GM12872 (cell line): ENCODE results near the gene FAM221B.

ENCODE experiments used
- TF ChIP-seq, protein P1 (sequence below): IDR thresholded peaks from 3 replicates; pipeline ENCODE4 v1.5.1; 2011; ENCODE audit warnings: low read depth, mild to moderate bottlenecking, low read length, moderate library complexity; ENCODE audit not compliant: insufficient read depth

FAM221B gene

DNA sequence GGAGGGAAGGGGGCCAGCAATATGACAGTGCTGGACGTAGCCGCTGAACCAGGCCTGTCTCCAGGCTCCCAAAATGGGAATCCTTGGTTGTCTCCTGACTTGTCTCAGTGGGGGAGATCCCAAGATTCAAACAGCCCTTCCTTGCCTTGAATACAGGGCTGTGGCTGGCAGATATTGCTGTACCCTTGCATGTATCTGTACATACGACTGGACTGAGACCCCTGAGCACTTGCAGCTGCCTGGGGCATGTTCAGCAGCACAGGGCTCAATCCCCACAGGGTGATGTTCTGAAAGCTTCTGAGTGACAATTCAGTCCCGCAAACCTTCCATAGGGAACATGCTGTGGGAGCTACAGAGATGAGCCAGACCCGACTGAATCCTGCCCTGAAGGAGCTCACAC lies 28.4 kb upstream of the FAM221B start:
- TF ChIP-seq, protein P1, sequence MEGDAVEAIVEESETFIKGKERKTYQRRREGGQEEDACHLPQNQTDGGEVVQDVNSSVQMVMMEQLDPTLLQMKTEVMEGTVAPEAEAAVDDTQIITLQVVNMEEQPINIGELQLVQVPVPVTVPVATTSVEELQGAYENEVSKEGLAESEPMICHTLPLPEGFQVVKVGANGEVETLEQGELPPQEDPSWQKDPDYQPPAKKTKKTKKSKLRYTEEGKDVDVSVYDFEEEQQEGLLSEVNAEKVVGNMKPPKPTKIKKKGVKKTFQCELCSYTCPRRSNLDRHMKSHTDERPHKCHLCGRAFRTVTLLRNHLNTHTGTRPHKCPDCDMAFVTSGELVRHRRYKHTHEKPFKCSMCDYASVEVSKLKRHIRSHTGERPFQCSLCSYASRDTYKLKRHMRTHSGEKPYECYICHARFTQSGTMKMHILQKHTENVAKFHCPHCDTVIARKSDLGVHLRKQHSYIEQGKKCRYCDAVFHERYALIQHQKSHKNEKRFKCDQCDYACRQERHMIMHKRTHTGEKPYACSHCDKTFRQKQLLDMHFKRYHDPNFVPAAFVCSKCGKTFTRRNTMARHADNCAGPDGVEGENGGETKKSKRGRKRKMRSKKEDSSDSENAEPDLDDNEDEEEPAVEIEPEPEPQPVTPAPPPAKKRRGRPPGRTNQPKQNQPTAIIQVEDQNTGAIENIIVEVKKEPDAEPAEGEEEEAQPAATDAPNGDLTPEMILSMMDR, result no peak

DNA sequence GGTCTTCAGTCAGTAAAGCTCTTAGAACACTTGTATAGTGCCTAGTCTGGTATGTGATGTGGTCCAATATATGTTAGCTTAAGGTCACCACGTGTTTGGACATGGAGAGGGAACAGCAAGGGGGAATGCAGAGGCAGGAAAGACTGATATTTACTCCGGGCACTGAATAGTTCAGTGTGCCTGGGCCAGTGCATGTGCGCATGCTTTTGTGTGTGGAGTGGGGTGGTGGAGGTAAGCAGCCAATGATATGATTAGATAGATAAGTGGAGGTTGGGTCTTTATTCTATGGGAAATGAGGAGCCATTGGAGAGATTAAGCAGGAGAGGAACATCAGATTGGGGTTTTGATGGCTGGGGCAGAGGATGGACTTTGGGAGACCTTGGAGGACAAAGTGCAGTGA lies 27.7 kb upstream of the FAM221B start:
- TF ChIP-seq, protein P1, result no peak

DNA sequence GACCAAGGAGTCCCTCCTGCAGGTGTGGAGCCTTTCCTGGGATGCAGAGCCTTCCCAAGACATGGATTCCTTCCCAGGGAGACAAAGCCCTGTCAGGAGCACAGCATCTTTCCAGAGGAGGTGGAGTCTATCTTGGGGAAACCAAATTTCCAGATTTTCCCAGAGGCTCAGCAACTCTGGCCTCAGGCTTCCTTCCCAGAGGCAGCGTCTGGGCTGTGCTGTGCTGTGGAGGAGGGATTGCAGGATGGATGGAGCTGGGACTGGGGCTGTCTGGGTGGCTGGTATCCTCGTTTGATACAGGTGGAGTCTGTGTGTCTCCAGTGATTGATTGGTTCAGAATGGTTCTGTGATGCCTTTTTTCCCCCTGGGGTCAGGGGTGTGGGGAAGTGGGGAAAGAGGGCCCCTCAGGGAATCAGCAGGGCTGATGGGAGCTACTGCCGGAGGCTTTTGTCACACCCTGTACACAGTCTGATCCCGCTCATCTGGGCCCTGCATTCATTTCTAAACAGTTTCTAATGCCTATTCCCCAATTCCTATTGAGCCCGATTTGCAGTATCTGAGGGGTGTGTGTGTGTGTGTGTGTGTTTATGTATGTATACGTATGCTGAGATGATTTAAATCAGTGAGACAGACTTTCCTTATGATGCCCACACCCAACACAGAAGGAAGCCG lies 25.7 kb upstream of the FAM221B start:
- TF ChIP-seq, protein P1, result no peak

DNA sequence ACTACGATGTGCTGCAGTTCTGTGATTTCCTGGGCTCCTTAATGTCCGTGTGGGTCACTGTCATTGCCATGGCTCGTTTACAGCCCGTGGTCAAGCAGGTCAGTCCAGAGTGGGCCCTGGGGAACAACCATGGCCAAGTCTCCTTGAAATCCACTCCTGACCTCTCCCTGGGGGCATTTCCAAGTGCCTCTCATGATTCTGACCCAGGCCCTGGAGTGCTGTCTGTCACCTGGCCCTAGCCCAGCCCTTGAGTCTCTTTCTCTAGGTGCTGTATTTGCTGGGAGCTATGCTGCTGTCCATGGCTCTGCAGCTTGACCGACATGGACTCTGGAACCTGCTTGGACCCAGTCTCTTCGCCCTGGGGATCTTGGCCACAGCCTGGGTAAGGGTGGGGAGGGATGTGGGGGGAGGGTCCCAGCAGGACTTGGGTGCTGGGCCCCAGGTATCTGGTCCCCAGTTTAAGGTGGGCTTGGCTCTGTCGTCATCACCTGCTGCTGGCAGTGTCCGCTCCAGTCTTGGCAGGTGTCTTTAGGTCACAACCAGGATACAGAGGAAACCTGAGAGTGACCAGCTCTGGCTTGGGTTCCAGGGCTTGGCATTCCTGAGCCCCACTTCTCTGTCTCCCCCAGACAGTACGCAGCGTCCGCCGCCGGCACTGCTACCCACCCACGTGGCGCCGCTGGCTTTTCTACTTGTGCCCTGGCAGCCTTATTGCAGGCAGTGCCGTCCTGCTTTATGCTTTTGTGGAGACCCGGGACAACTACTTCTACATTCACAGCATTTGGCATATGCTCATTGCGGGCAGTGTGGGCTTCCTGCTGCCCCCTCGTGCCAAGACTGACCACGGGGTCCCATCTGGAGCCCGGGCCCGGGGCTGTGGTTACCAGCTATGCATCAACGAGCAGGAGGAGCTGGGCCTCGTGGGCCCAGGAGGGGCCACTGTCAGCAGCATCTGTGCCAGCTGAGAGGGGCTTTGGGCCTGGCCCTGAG lies 24.6 kb upstream of the FAM221B start:
- TF ChIP-seq, protein P1, result no peak

DNA sequence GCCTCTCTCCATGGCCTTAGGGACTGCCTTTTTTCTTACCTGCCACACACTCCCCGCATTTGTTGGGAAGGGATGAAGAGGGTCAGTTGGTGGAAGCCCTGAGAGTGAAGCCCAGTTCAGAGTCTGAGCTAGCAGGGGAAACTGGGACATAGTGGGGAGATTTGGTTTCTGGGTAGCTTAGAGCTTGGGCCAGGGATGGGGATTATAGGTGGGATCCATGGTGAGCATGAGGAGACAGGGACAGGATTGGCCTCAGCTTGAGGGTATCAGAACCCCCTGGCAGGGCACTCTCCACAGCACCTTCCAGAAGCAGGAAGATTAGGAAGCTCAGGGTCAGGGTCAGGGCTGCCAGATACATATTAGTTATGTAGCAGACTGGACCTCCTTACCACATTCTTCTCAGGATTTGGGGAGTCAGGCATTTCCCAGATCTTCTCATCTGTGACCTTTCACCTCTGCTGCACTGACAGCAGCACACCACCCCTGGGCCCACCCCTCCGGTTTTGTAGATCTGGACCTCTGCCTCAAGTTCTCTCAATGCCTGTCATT lies 23.8 kb upstream of the FAM221B start:
- TF ChIP-seq, protein P1, result no peak

DNA sequence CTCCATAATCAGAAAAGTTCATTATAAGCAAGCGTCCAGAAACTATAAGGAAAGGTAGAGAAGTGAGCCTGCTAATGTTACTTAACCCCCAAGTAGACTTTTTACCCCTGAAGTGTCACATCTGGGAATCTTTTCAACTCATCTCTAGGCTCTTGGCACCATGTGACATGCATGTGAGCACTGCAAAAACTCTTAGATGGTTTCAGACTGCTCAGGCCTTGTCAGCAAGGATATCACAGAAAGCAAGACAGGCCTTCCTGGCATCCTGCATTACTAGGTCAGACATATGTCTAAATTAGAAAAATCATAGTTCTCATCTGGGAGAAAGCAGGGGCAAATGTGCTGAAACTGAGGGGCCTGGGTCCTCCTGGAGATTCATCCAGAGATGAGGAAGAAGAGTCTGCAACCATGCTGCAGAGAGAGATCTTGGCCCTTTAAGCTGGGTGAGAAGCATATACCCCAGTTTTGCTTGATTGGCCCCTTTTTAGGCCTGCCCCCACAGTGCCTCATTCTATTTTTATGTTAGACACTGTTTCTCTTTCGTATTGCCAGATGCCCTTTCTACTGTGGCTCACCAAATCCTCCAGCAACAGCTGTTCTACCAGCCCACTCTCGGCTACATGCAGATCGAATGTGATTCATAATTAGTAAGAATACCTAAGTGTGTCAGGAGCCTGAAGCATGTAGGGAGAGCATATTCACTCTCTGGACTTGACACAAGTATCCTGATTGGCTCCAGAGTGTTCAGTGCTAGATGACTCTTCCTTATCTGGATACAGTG lies 19.4 kb upstream of the FAM221B start:
- TF ChIP-seq, protein P1, result no peak
